ENCODE results near the gene SESTD1. TPM values are rescaled to one million over a fixed set of nuclear protein-coding genes. Genes with fewer than 3 reads are reported as not detected.

The SESTD1 gene
- total and polyA plus RNA-seq, 9 of the 15 experiments (the other 6 are each of a cell fraction or from before 2014, with no cell fraction given): 0.32 to 5.6 (median 2.1) TPM

- CTCF ChIA-PET (ENCODE audit: low intra/inter-chr PET ratio): no interaction called here
- in situ Hi-C loops (cut with MboI): no loop called here
- TF ChIP-seq TEAD2 (tag; IDR thresholded peaks at IDR 0.05) (no peak), ZNF143 (CRISPR knock-in tag; IDR thresholded peaks at IDR 0.05) (no peak), HOXB6 (CRISPR knock-in tag; IDR thresholded peaks at IDR 0.05; ENCODE audit: borderline replicate concordance) (no peak), PTTG1 (tag; IDR thresholded peaks at IDR 0.05; ENCODE audit: low read depth) (no peak), LCOR (CRISPR knock-in tag; IDR thresholded peaks at IDR 0.05) (no peak), KHSRP (IDR thresholded peaks at IDR 0.05) (no peak), CBX5 (IDR thresholded peaks at IDR 0.05; ENCODE audit: borderline replicate concordance, low read depth) (no peak), PRPF4 (IDR thresholded peaks at IDR 0.05; ENCODE audit: insufficient read depth, low read depth, low read length, poor library complexity, severe bottlenecking) (no peak), CC2D1A (IDR thresholded peaks at IDR 0.05) (no peak), ZZZ3 (IDR thresholded peaks at IDR 0.05) (no peak), ZNF584 (CRISPR knock-in tag; IDR thresholded peaks at IDR 0.05; ENCODE audit: low read depth) (no peak), FOXJ2 (tag; IDR thresholded peaks at IDR 0.05) (no peak)
- TF ChIP-seq, protein P1, sequence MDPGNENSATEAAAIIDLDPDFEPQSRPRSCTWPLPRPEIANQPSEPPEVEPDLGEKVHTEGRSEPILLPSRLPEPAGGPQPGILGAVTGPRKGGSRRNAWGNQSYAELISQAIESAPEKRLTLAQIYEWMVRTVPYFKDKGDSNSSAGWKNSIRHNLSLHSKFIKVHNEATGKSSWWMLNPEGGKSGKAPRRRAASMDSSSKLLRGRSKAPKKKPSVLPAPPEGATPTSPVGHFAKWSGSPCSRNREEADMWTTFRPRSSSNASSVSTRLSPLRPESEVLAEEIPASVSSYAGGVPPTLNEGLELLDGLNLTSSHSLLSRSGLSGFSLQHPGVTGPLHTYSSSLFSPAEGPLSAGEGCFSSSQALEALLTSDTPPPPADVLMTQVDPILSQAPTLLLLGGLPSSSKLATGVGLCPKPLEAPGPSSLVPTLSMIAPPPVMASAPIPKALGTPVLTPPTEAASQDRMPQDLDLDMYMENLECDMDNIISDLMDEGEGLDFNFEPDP (CRISPR knock-in tag; IDR thresholded peaks at IDR 0.05): no peak
- no peak for FAIRE-seq
- 0% methylated on average over 1 of the region's 1 CpG for WGBS (ENCODE audit: insufficient coverage, low coverage, missing lambda C conversion rate)
- Histone ChIP-seq H3K4me3 (no peak overlapping the region), H3K79me2 (ENCODE audit: control insufficient read depth, insufficient read depth, low read length) (no peaks in the 10 kb centered on the region), H4K20me1 (replicated peaks; ENCODE audit: control insufficient read depth, insufficient read depth, low read length) (no peaks in the 10 kb centered on the region), H3K9me1 (ENCODE audit: control insufficient read depth, insufficient read depth, low read length) (no peaks in the 10 kb centered on the region), H3K4me1 (replicated peaks in 1 of 2; ENCODE audit: control insufficient read depth in 2 of 2, insufficient read depth in 2 of 2, low read length in 2 of 2) (no peaks in the 10 kb centered on the region), H3K9me3 (replicated peaks; ENCODE audit: control insufficient read depth, insufficient read depth, low read depth, low read length) (no peaks in the 10 kb centered on the region; the same call in 1 of the 2 replicates), H3K9ac (ENCODE audit: insufficient read depth in 1 of 2, low read depth in 2 of 2, low read length in 2 of 2) (no peak overlapping the region), H3K4me2 (ENCODE audit: insufficient read depth, low read length) (no peak overlapping the region), H3K27ac (ENCODE audit: extremely low read depth, low read depth, low read length) (no peak overlapping the region), H3K27me3 (ENCODE audit: control insufficient read depth in 2 of 2, insufficient read depth in 2 of 2, low read length in 2 of 2) (no peaks in the 10 kb centered on the region), H3K36me3 (ENCODE audit: control insufficient read depth, insufficient read depth, low read length) (no peaks in the 10 kb centered on the region), H2AFZ (ENCODE audit: low read depth, low read length) (no peak overlapping the region)
- intact Hi-C loops (cut with micrococcal nuclease): no loop called here
- POLR2A ChIA-PET: no interaction called here
- no peak for ATAC-seq
- DNase-seq (ENCODE audit: extremely low read depth in 1 of 4, low spot score in 3 of 4): no peak
- BruUV-seq (replicated peaks): no TSS peak
These were observed 46.5 kb upstream of the SESTD1 start for GRCh38 chr2:179311101-179311500.

Data from K562 (cell line).